Hypothalamus (tissue), 51 donors: ENCODE measurements around the gene DISC1.

Source experiments
- DNase-seq, 51 donors: peaks; one replicate each; lab custom pipeline; 2025; lab: John Stamatoyannopoulos, UW

DISC1 gene

DNA sequence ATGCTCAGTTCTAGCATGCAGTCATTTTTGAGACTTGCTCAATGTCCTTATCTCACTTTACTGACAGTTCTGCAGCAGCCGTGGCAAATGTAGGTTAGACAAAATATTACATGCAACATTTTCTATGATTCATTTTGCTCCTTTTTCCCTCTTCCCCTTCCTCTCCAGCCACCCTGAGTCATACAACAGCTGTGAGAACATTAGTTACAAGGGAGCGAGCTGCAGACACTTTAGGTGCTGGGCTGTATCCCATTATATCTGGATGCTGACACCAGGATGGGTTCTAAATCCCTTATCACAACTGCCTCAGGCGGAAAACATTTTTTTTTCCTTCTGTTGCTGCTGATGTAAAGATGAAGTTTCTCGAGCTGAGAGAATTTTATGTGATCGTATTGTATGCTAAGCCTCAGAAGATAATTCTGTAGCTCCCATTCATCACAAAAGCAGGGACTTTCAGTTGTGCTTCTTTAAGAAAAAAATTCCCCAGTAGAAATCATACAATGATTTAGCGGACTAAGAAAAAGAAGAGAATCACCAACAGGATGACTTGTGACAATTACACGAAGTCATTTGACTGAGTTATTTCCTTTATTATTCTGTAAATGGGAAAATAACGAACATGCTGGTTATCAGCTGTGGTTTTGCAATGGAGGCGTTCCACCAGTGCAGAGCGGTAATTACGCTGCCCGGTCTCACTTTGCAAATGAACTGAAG is 345.0 kb downstream of the DISC1 start:
- DNase-seq = no peak

- DNase-seq = no peak
Measured at GRCh38 chr1:231972111-231972445, 345.5 kb downstream of the DISC1 start.

- DNase-seq = no peak
Measured at GRCh38 chr1:231973830-231974229, 347.2 kb downstream of the DISC1 start.

GRCh38 chr1:231976231-231976630 is 349.6 kb downstream of the DISC1 start:
- no peak for DNase-seq

- DNase-seq = no peak
Measured at GRCh38 chr1:231981675-231982074, 355.1 kb downstream of the DISC1 start.

DNA sequence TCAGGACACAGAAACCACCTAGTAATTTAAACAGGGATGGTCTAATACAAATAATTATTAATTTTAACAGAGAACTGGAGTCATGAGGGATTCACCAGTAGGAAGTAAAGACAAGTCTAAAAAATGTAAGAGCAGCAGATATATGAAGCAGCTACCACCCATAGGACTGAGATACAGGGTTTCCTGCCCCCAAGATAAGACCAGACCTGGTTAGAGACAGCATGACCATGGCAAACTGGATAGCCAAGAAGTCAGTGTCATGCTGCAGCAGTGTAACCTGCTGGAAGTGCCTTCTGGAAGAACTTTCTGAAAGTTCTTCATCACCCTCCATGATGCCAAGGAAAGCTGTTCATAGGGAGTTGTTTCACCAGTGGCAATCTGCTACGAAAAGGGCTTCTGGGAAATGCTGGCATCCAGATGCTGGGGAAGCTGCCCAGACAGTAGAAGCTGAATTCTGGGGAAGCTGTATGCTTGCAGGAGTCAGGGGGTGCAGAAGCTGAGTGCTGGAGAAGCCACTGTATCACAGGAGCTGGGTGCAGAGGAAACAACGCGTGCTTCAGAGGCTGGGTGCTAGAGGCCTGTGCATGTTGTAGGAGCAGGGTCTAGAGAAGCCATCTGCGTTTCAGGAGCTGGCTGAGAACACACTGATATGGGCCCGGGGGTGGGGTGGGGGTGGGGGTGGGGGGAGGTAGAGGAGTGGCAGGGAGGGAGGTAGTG is 356.4 kb downstream of the DISC1 start:
- no peak for DNase-seq

DNA sequence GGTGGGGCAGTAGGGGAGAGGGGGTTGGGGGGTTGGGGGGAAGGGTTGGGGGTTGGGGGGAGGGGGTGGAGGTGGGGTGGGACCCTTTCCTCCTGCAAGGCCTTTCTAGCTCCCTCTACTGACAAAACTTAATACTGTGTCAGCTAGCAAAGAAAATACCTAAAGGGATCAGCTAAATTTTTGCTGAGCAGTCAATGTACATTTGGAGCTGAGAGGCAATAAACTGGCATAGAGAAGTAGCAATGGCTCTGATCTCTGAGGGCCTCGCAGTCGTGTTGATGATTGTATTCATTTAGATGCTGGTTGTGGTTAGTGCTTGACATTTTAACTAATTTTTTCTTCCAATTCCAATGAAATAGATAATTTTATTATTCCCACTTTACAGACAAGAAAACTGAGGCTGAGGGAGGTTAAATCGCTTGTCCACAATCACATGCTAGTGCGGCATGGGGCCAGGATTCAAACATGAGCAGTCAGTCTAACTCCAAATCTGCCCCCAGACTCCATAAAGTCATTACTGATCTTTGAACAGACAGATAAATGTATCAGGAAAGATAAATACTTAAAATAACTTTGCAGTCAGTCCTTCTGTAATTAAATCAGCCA is 357.1 kb downstream of the DISC1 start:
- no peak for DNase-seq

- no peak for DNase-seq
Measured at GRCh38 chr1:231985296-231986023, 358.9 kb downstream of the DISC1 start.

GRCh38 chr1:231986631-231987336 is 360.2 kb downstream of the DISC1 start:
- peak in 3 of 51 donors; percentile 1 to 9 (median 8) for DNase-seq

GRCh38 chr1:231990388-231990787 is 363.8 kb downstream of the DISC1 start:
- DNase-seq = no peak

DNA sequence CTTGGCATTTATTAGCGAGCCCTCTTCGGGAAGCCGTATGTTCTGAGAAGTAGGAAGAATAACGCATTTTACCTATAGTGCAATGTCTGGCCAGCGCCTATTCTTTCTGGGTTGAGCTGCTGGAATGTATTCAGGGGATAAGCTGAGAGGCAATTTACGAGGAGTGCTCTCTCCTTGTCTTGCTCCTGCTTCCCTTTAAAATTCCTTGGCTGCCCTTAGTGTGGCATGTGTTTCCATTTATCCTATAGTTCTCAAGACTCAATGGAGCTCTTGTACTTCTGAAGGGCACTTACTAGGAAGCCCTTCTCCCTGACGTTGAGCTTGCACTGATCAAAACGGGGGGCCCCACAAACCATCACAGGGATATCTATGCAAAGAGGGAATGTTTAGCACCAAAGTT is 364.6 kb downstream of the DISC1 start:
- DNase-seq = no peak

DNA sequence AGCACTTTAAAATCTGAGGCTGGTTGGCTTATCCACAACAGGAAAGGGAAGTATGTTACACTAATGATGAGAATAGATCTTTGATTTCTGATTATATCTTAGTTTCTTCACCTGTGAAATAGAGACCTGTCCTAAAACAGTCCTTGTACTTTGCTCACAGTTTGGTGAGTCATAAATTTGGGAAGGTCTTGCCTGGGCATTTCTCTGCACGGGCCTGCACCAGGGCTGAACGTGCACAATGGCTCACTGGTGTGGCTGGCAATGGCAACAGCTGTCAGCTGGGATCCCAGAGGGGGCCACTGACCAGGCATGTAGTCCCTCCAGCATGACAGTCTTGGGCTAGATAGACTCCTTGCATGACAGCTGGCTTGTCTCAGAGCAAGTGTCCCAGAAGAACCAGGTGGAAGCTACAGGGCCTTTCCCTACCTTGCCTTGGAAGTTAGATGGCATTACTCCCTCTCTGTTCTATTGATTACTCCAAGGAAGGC is 367.4 kb downstream of the DISC1 start:
- no peak for DNase-seq

- DNase-seq = no peak
Measured at GRCh38 chr1:231998791-231999190, 372.2 kb downstream of the DISC1 start.

DNA sequence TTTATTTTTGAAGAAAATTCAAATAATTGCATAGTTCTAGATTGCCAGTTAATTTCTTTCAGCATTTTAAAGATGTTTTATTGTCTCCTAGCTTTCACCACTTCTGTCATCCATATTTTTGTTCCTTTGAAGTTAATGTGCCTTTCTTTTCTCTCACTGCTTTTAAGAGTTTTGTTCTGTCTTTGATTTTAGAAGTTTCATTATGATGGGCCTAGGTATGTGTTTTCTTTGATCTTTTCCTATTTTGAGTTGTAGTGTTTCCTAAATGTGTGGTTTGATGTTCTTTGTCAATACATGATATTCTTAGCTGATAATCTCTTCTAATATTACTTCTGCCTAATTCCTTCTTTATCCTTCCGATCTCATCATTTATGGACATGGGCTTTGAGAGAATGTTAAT is 378.7 kb downstream of the DISC1 start:
- DNase-seq = no peak

DNA sequence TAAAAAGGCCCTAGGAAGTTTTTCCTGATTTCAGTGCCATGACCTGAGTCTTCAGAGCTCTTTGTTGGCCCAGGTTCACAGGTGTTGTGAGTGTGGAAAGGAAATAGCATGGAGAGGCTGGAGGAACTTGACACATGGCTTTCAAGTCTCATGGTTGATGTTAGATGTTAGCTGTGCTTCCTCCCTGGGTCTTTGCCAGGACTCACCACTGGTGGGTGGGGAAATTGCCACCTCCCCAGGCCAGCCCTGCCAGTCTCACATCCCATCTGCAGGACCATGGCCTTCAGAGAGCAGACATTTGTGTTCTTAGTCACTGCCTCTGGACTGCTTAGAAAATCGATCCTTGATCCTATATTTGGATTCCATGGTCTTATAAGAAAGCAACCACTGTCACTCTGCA is 383.2 kb downstream of the DISC1 start:
- DNase-seq = peak in 2 of 51 donors; percentile 3 to 6

DNA sequence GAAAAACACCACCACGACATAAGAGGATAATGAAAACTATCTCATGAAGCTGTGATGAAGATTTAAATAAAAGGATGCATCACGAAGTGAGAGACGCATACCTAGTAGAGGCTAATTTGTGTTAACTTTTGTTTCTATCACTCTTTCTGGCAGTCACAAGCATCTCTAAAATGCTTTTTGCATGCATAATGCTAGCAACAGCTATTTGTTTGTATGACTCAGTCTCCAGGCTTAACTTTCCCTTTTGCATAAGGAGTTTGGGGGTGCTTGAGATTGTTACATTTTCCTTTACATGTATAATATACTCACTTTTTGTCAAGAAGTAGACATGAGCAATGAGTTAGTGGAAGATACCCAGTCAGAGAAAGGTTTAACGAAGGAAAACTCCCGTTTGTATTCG is 385.4 kb downstream of the DISC1 start:
- no peak for DNase-seq

GRCh38 chr1:232012773-232013386 is 386.3 kb downstream of the DISC1 start:
- peak in 8 of 51 donors; percentile 2 to 19 (median 6) for DNase-seq

DNA sequence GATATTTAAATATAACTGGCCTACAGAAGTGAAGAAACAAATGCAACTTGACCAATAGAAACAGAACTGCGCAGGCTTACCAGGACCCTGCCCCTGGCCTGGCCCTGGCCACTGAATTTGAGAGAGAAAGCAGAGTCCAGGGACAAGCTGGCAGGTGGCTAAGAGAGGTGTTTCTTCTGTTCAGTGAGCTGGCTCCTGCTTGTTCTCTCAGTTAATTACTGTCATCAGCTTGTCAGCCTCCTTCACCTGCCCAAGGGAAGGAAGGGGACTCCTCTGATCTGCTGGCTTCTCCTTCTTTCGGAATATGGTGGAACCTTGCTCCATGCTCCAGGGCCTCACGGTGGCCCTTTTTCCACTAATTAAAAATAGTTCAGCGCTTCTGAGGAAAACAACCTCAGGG is 388.4 kb downstream of the DISC1 start:
- DNase-seq = no peak

DNA sequence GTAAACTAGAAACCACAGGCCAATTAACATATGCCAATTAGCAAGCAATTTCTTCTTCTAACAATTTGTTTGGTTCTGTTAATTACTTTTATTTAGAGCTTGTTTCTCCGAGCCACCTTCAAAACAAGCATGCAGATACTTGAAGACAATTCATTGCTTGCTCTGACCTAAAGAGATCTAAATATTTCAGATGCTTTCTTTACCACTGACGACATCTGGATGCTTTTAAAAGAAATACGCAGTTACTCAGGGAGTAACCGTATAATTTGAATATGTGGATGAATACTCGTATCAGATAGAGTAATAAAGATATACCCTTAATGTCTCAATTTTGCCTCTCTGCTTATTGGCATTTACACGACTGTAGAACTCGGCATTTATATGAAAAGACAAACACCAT is 390.0 kb downstream of the DISC1 start:
- no peak for DNase-seq

GRCh38 chr1:232017057-232017456 is 390.5 kb downstream of the DISC1 start:
- no peak for DNase-seq
